IPS DF 19.7 (cell line): ENCODE measurements around the gene TPRG1.

ENCODE experiments used
- DNase-seq: peaks from one replicate; pipeline ENCODE4 v3.0.0-alpha.2; 2013; ENCODE audit warnings: low read depth, low spot score

The TPRG1 gene

GRCh38 chr3:189166321-189166720 is 5.5 kb upstream of the TPRG1 start:
- no peak for DNase-seq

GRCh38 chr3:189167027-189167766 is 4.6 kb upstream of the TPRG1 start:
- no peak for DNase-seq

- DNase-seq: no peak
Measured at GRCh38 chr3:189168711-189169110, 3.1 kb upstream of the TPRG1 start.

- DNase-seq: no peak
Measured at GRCh38 chr3:189169728-189170127, 2.0 kb upstream of the TPRG1 start.

- no peak for DNase-seq
Measured at GRCh38 chr3:189170559-189170958, 1.2 kb upstream of the TPRG1 start.

- no peak for DNase-seq
Measured at GRCh38 chr3:189172668-189173419, 1.1 kb downstream of the TPRG1 start.

- no peak for DNase-seq
Measured at GRCh38 chr3:189184566-189184965, 12.8 kb downstream of the TPRG1 start.

- no peak for DNase-seq
Measured at GRCh38 chr3:189186101-189186500, 14.3 kb downstream of the TPRG1 start.

GRCh38 chr3:189188466-189188865 is 16.7 kb downstream of the TPRG1 start:
- DNase-seq: no peak

- DNase-seq: no peak
Measured at GRCh38 chr3:189192725-189193124, 21.0 kb downstream of the TPRG1 start.

- DNase-seq: no peak
Measured at GRCh38 chr3:189195302-189195701, 23.5 kb downstream of the TPRG1 start.

GRCh38 chr3:189202106-189202505 is 30.3 kb downstream of the TPRG1 start:
- no peak for DNase-seq

- no peak for DNase-seq
Measured at GRCh38 chr3:189202583-189202982, 30.8 kb downstream of the TPRG1 start.

GRCh38 chr3:189204167-189204866 is 32.5 kb downstream of the TPRG1 start:
- DNase-seq: no peak

- no peak for DNase-seq
Measured at GRCh38 chr3:189204937-189205336, 33.2 kb downstream of the TPRG1 start.

- DNase-seq: no peak
Measured at GRCh38 chr3:189210251-189210770, 38.5 kb downstream of the TPRG1 start.

- DNase-seq: no peak
Measured at GRCh38 chr3:189212681-189213080, 40.9 kb downstream of the TPRG1 start.

GRCh38 chr3:189214651-189215050 is 42.9 kb downstream of the TPRG1 start:
- DNase-seq: no peak

- DNase-seq: no peak
Measured at GRCh38 chr3:189222927-189223636, 51.3 kb downstream of the TPRG1 start.

- DNase-seq: no peak
Measured at GRCh38 chr3:189225431-189225830, 53.7 kb downstream of the TPRG1 start.

GRCh38 chr3:189227249-189227648 is 55.5 kb downstream of the TPRG1 start:
- DNase-seq: no peak
